GM18505 (cell line): Measurements from ENCODE around the gene CASK.

ENCODE experiments used
- ATAC-seq: cut with Tn5 transposase; IDR thresholded peaks from one replicate; pipeline ENCODE4 v1.9.1; 2021; ENCODE audit not compliant: unreplicated experiment
- POLR2A ChIP-seq: IDR thresholded peaks from 4 replicates; pipeline ENCODE4 v1.6.1; 2011; ENCODE audit warnings: borderline replicate concordance; ENCODE audit not compliant: insufficient read depth, insufficient read length; ENCODE audit errors: extremely low read depth

The CASK gene

GRCh38 chrX:41828826-41829225 lies 94.5 kb downstream of the CASK start:
- ATAC-seq, result no peak
- no peak for TF ChIP-seq POLR2A

- no peak for ATAC-seq
- no peak for TF ChIP-seq POLR2A
Observed at GRCh38 chrX:41827886-41828285, 95.5 kb downstream of the CASK start.

GRCh38 chrX:41825796-41826195 lies 97.6 kb downstream of the CASK start:
- no peak for TF ChIP-seq POLR2A

GRCh38 chrX:41824551-41824950 lies 98.8 kb downstream of the CASK start:
- no peak for ATAC-seq
- no peak for TF ChIP-seq POLR2A

More at GRCh38 chrX:41825796-41826195, 97.6 kb downstream of the CASK start:
- ATAC-seq, result no peak

- no peak for ATAC-seq
- no peak for TF ChIP-seq POLR2A
Observed at GRCh38 chrX:41823402-41823801, 100.0 kb downstream of the CASK start.

- no peak for TF ChIP-seq POLR2A
- no peak for ATAC-seq
Observed at GRCh38 chrX:41822892-41823291, 100.5 kb downstream of the CASK start.

- no peak for TF ChIP-seq POLR2A
- no peak for ATAC-seq
Observed at GRCh38 chrX:41808047-41808446, 115.3 kb downstream of the CASK start.

- no peak for TF ChIP-seq POLR2A
- no peak for ATAC-seq
Observed at GRCh38 chrX:41802958-41803357, 120.4 kb downstream of the CASK start.

- ATAC-seq, result no peak
Observed at GRCh38 chrX:41799661-41800060, 123.7 kb downstream of the CASK start.

GRCh38 chrX:41796577-41796976 lies 126.8 kb downstream of the CASK start:
- ATAC-seq, result no peak
- no peak for TF ChIP-seq POLR2A

More at GRCh38 chrX:41799661-41800060, 123.7 kb downstream of the CASK start:
- TF ChIP-seq POLR2A, result no peak

- no peak for ATAC-seq
- TF ChIP-seq POLR2A, result no peak
Observed at GRCh38 chrX:41796046-41796445, 127.3 kb downstream of the CASK start.

- ATAC-seq, result no peak
- no peak for TF ChIP-seq POLR2A
Observed at GRCh38 chrX:41789374-41789773, 134.0 kb downstream of the CASK start.

- no peak for ATAC-seq
- no peak for TF ChIP-seq POLR2A
Observed at GRCh38 chrX:41785685-41786084, 137.7 kb downstream of the CASK start.

GRCh38 chrX:41781500-41781899 lies 141.9 kb downstream of the CASK start:
- TF ChIP-seq POLR2A, result no peak
- no peak for ATAC-seq

- no peak for ATAC-seq
- TF ChIP-seq POLR2A, result no peak
Observed at GRCh38 chrX:41779941-41780340, 143.4 kb downstream of the CASK start.
